ENCODE measurements around the gene FGD3.
"Not testable (repeated sequence)": the region's sequence is repeated elsewhere in the genome, so short reads cannot be mapped to it uniquely, and the experiment has no call there.

The FGD3 gene

GRCh38 chr9:92947268-92948037, at the start of gene FGD3:
Gene FGD3, plus strand, starts transcription at chr9:92947523. Its CDS starts 28,734 bp downstream, at chr9:92976257.
- peak; percentile 81 to 88 for DNase-seq

GRCh38 chr9:92905137-92905536, 42.2 kb upstream of the FGD3 start:
- not testable (repeated sequence) for DNase-seq

- peak; percentile 32 to 63 for DNase-seq
Measured at GRCh38 chr9:92911511-92912475, 35.5 kb upstream of the FGD3 start.

- no peak for DNase-seq
Measured at GRCh38 chr9:92917176-92917800, 30.0 kb upstream of the FGD3 start.

GRCh38 chr9:92920437-92920836, 26.9 kb upstream of the FGD3 start:
- DNase-seq, result no peak

GRCh38 chr9:92931606-92932005, 15.7 kb upstream of the FGD3 start:
- DNase-seq, result no peak

GRCh38 chr9:92934321-92934720, 13.0 kb upstream of the FGD3 start:
- DNase-seq, result no peak

- no peak for DNase-seq
Measured at GRCh38 chr9:92938025-92938424, 9.3 kb upstream of the FGD3 start.

- no peak for DNase-seq
Measured at GRCh38 chr9:92941861-92942260, 5.5 kb upstream of the FGD3 start.

GRCh38 chr9:92942688-92943616, 4.4 kb upstream of the FGD3 start:
- peak in 1 of 2 experiments; percentile 7 for DNase-seq

- DNase-seq, result no peak
Measured at GRCh38 chr9:92944921-92945320, 2.4 kb upstream of the FGD3 start.

GRCh38 chr9:92945796-92946195, 1.5 kb upstream of the FGD3 start:
- no peak for DNase-seq

GRCh38 chr9:92948038-92948534, 763 bp downstream of the FGD3 start:
- DNase-seq, result peak in 1 of 2 experiments; percentile 8

GRCh38 chr9:92948632-92949031, 1.3 kb downstream of the FGD3 start:
- no peak for DNase-seq

- no peak for DNase-seq
Measured at GRCh38 chr9:92949266-92949982, 2.1 kb downstream of the FGD3 start.

- DNase-seq, result no peak
Measured at GRCh38 chr9:92950359-92950955, 3.1 kb downstream of the FGD3 start.

GRCh38 chr9:92952906-92953610, 5.7 kb downstream of the FGD3 start:
- peak; percentile 79 to 88 for DNase-seq

- peak; percentile 72 to 86 for DNase-seq
Measured at GRCh38 chr9:92954049-92954861, 6.9 kb downstream of the FGD3 start.

- no peak for DNase-seq
Measured at GRCh38 chr9:92954886-92955285, 7.6 kb downstream of the FGD3 start.
